Stimulated activated memory B cell treated with anti-CD40 and anti-IgM and Interleukin-4, amounts not matched to agents 10 μg/mL and 1 μg/mL and 100 μg/mL, for 72 hours (primary cell): Measurements from ENCODE around the gene SLC6A2.

ENCODE experiments used
- ATAC-seq: fragments of 150-1000 bp; cut with Tn5 transposase; 2 replicates; pipeline ENCODE4 v1.10.0; 2021
- H3K27ac Mint-ChIP-seq: one replicate; pipeline ENCODE4 v1.8.0; 2022; ENCODE audit warnings: mild to moderate bottlenecking, mixed read lengths
- H3K27me3 Mint-ChIP-seq: one replicate; pipeline ENCODE4 v1.8.0; 2022; ENCODE audit warnings: mixed read lengths
- H3K36me3 Mint-ChIP-seq: one replicate; pipeline ENCODE4 v1.8.0; 2022; ENCODE audit warnings: mixed read lengths
- H3K4me1 Mint-ChIP-seq: one replicate; pipeline ENCODE4 v1.8.0; 2022; ENCODE audit warnings: mixed read lengths
- H3K4me3 Mint-ChIP-seq: one replicate; pipeline ENCODE4 v1.8.0; 2022; ENCODE audit warnings: mild to moderate bottlenecking, moderate library complexity, mixed read lengths
- H3K9me3 Mint-ChIP-seq: one replicate; pipeline ENCODE4 v1.8.0; 2022; ENCODE audit warnings: mixed read lengths

The SLC6A2 gene

GRCh38 chr16:55682086-55682485 is 26.3 kb downstream of the SLC6A2 start:
- ATAC-seq, result no peak
- Mint-ChIP-seq H3K9me3 (no peaks in the 10 kb centered on the region), H3K27me3 (peaks cover 21% of the 10 kb centered on the region), H3K4me1 (no peaks in the 10 kb centered on the region), H3K36me3 (no peaks in the 10 kb centered on the region), H3K4me3 (no peak overlapping the region), H3K27ac (no peak overlapping the region)

GRCh38 chr16:55685973-55686372 is 30.2 kb downstream of the SLC6A2 start:
- Mint-ChIP-seq H3K4me1 (no peaks in the 10 kb centered on the region), H3K27ac (no peak overlapping the region), H3K9me3 (peaks cover 3% of the 10 kb centered on the region), H3K36me3 (no peaks in the 10 kb centered on the region), H3K4me3 (no peak overlapping the region), H3K27me3 (peaks cover 3% of the 10 kb centered on the region)
- no peak for ATAC-seq

- H3K36me3 Mint-ChIP-seq, result no peaks in the 10 kb centered on the region
- H3K4me1 Mint-ChIP-seq, result no peaks in the 10 kb centered on the region
- no peak overlapping the region for H3K4me3 Mint-ChIP-seq
- no peak overlapping the region for H3K27ac Mint-ChIP-seq
- ATAC-seq, result no peak
- H3K9me3 Mint-ChIP-seq, result peaks cover 3% of the 10 kb centered on the region
- H3K27me3 Mint-ChIP-seq, result no peaks in the 10 kb centered on the region
These were observed 30.9 kb downstream of the SLC6A2 start for GRCh38 chr16:55686671-55687070.

- Mint-ChIP-seq H3K4me3 (no peak overlapping the region), H3K36me3 (no peaks in the 10 kb centered on the region)
These were observed 32.0 kb downstream of the SLC6A2 start for GRCh38 chr16:55687802-55688201.

GRCh38 chr16:55690841-55691240 is 35.1 kb downstream of the SLC6A2 start:
- no peaks in the 10 kb centered on the region for H3K4me1 Mint-ChIP-seq
- H3K27me3 Mint-ChIP-seq, result no peaks in the 10 kb centered on the region
- H3K9me3 Mint-ChIP-seq, result peaks cover 3% of the 10 kb centered on the region
- H3K27ac Mint-ChIP-seq, result no peak overlapping the region
- no peaks in the 10 kb centered on the region for H3K36me3 Mint-ChIP-seq
- no peak overlapping the region for H3K4me3 Mint-ChIP-seq
- no peak for ATAC-seq

More at GRCh38 chr16:55687802-55688201, 32.0 kb downstream of the SLC6A2 start:
- Mint-ChIP-seq H3K27ac (no peak overlapping the region), H3K9me3 (peaks cover 3% of the 10 kb centered on the region), H3K4me1 (no peaks in the 10 kb centered on the region), H3K27me3 (no peaks in the 10 kb centered on the region)
- ATAC-seq, result peak; percentile 5

GRCh38 chr16:55691771-55692170 is 36.0 kb downstream of the SLC6A2 start:
- Mint-ChIP-seq H3K36me3 (no peaks in the 10 kb centered on the region), H3K4me1 (no peaks in the 10 kb centered on the region), H3K9me3 (peaks cover 3% of the 10 kb centered on the region), H3K27ac (no peak overlapping the region), H3K4me3 (no peak overlapping the region), H3K27me3 (no peaks in the 10 kb centered on the region)
- ATAC-seq, result no peak

- H3K4me1 Mint-ChIP-seq, result no peaks in the 10 kb centered on the region
- H3K4me3 Mint-ChIP-seq, result no peak overlapping the region
- H3K27ac Mint-ChIP-seq, result no peak overlapping the region
- H3K27me3 Mint-ChIP-seq, result peaks cover 9% of the 10 kb centered on the region
- H3K9me3 Mint-ChIP-seq, result no peaks in the 10 kb centered on the region
- no peak for ATAC-seq
- H3K36me3 Mint-ChIP-seq, result no peaks in the 10 kb centered on the region
These were observed 39.8 kb downstream of the SLC6A2 start for GRCh38 chr16:55695595-55695994.

- H3K27me3 Mint-ChIP-seq, result peaks cover 26% of the 10 kb centered on the region
- no peak for ATAC-seq
- no peaks in the 10 kb centered on the region for H3K9me3 Mint-ChIP-seq
- no peaks in the 10 kb centered on the region for H3K36me3 Mint-ChIP-seq
- H3K27ac Mint-ChIP-seq, result no peak overlapping the region
- H3K4me1 Mint-ChIP-seq, result no peaks in the 10 kb centered on the region
- H3K4me3 Mint-ChIP-seq, result no peak overlapping the region
These were observed 42.1 kb downstream of the SLC6A2 start for GRCh38 chr16:55697867-55698266.

- no peaks in the 10 kb centered on the region for H3K9me3 Mint-ChIP-seq
- H3K4me3 Mint-ChIP-seq, result no peak overlapping the region
These were observed 42.5 kb downstream of the SLC6A2 start for GRCh38 chr16:55698331-55698730.

GRCh38 chr16:55698946-55699345 is 43.2 kb downstream of the SLC6A2 start:
- H3K27me3 Mint-ChIP-seq, result peaks cover 37% of the 10 kb centered on the region
- H3K4me3 Mint-ChIP-seq, result no peak overlapping the region
- no peaks in the 10 kb centered on the region for H3K36me3 Mint-ChIP-seq
- no peak overlapping the region for H3K27ac Mint-ChIP-seq
- ATAC-seq, result no peak
- no peaks in the 10 kb centered on the region for H3K9me3 Mint-ChIP-seq
- H3K4me1 Mint-ChIP-seq, result no peaks in the 10 kb centered on the region

More at GRCh38 chr16:55698331-55698730, 42.5 kb downstream of the SLC6A2 start:
- no peak overlapping the region for H3K27ac Mint-ChIP-seq
- H3K4me1 Mint-ChIP-seq, result no peaks in the 10 kb centered on the region
- H3K27me3 Mint-ChIP-seq, result peaks cover 31% of the 10 kb centered on the region
- H3K36me3 Mint-ChIP-seq, result no peaks in the 10 kb centered on the region
- ATAC-seq, result no peak

GRCh38 chr16:55699616-55700015 is 43.8 kb downstream of the SLC6A2 start:
- no peaks in the 10 kb centered on the region for H3K4me1 Mint-ChIP-seq
- no peak for ATAC-seq
- no peak overlapping the region for H3K27ac Mint-ChIP-seq

GRCh38 chr16:55700067-55700466 is 44.3 kb downstream of the SLC6A2 start:
- Mint-ChIP-seq H3K27me3 (peaks cover 38% of the 10 kb centered on the region), H3K4me1 (no peaks in the 10 kb centered on the region), H3K4me3 (no peak overlapping the region), H3K9me3 (no peaks in the 10 kb centered on the region), H3K27ac (no peak overlapping the region), H3K36me3 (no peaks in the 10 kb centered on the region)
- no peak for ATAC-seq

More at GRCh38 chr16:55699616-55700015, 43.8 kb downstream of the SLC6A2 start:
- peaks cover 38% of the 10 kb centered on the region for H3K27me3 Mint-ChIP-seq
- H3K36me3 Mint-ChIP-seq, result no peaks in the 10 kb centered on the region
- no peak overlapping the region for H3K4me3 Mint-ChIP-seq
- no peaks in the 10 kb centered on the region for H3K9me3 Mint-ChIP-seq

- H3K9me3 Mint-ChIP-seq, result no peaks in the 10 kb centered on the region
These were observed 45.2 kb downstream of the SLC6A2 start for GRCh38 chr16:55700961-55701360.

GRCh38 chr16:55701442-55702319 is 45.9 kb downstream of the SLC6A2 start:
- H3K4me1 Mint-ChIP-seq, result no peaks in the 10 kb centered on the region
- H3K27me3 Mint-ChIP-seq, result peaks cover 38% of the 10 kb centered on the region
- ATAC-seq, result peak; percentile 64
- no peaks in the 10 kb centered on the region for H3K36me3 Mint-ChIP-seq
- no peaks in the 10 kb centered on the region for H3K9me3 Mint-ChIP-seq
- no peak overlapping the region for H3K4me3 Mint-ChIP-seq
- H3K27ac Mint-ChIP-seq, result no peak overlapping the region

More at GRCh38 chr16:55700961-55701360, 45.2 kb downstream of the SLC6A2 start:
- no peak overlapping the region for H3K27ac Mint-ChIP-seq
- H3K4me1 Mint-ChIP-seq, result no peaks in the 10 kb centered on the region
- H3K36me3 Mint-ChIP-seq, result no peaks in the 10 kb centered on the region
- H3K27me3 Mint-ChIP-seq, result peaks cover 38% of the 10 kb centered on the region
- ATAC-seq, result no peak
- H3K4me3 Mint-ChIP-seq, result no peak overlapping the region

- H3K4me3 Mint-ChIP-seq, result no peak overlapping the region
- H3K27ac Mint-ChIP-seq, result no peak overlapping the region
- H3K36me3 Mint-ChIP-seq, result no peaks in the 10 kb centered on the region
These were observed 47.5 kb downstream of the SLC6A2 start for GRCh38 chr16:55703003-55704001.

More at GRCh38 chr16:55703003-55704001, 47.5 kb downstream of the SLC6A2 start:
- H3K4me1 Mint-ChIP-seq, result no peaks in the 10 kb centered on the region
- ATAC-seq, result no peak
- H3K27me3 Mint-ChIP-seq, result peaks cover 38% of the 10 kb centered on the region
- H3K9me3 Mint-ChIP-seq, result no peaks in the 10 kb centered on the region
